B cell (primary cell): ENCODE data around the gene IL17RE. TPM values are rescaled to one million over a fixed set of nuclear protein-coding genes. Genes with fewer than 3 reads are reported as not detected.

ENCODE experiments used
- ATAC-seq: fragments of 200-7000 bp; cut with Tn5 transposase; one replicate; pipeline ENCODE4 v1.10.0; 2021; ENCODE audit warnings: low read depth, mild to moderate bottlenecking, moderate number of reproducible peaks, moderate library complexity
- CTCF ChIA-PET: fragments of 350-600 bp; sonication (Branson Sonifier 250); formaldehyde crosslinking; loops from one replicate; lab custom pipeline; 2021; ENCODE audit warnings: antibody characterized with exemption, inconsistent platforms; lab: Charles Lee
- POLR2A ChIA-PET: fragments of 350-600 bp; sonication (Branson Sonifier 250); formaldehyde crosslinking; loops from one replicate; lab custom pipeline; 2021; ENCODE audit warnings: antibody characterized with exemption; lab: Charles Lee
- DNase-seq: peaks from one replicate; pipeline ENCODE4 v3.0.0; 2013
- H2AFZ ChIP-seq: 2 replicates; pipeline ENCODE4 v1.6.1; 2012; ENCODE audit warnings: mild to moderate bottlenecking, low read depth, low read length; ENCODE audit not compliant: insufficient read depth, poor library complexity, severe bottlenecking
- H3K27ac ChIP-seq, 2 donors: 1 replicate in 1 of 2; 2 replicates in 1 of 2; pipeline ENCODE4 v1.5.1; 2012 to 2013; ENCODE audit warnings: low read length in 2 of 2, mild to moderate bottlenecking in 2 of 2, moderate library complexity in 1 of 2
- H3K27me3 ChIP-seq, 4 experiments: fragments of 200-600 bp in 1 of 4; sonication (generic) in 1 of 4; replicated peaks in 1 of 4; 1 replicate in 2 of 4; 2 replicates in 2 of 4; pipeline versions ENCODE4 v1.6.1 to v1.7.0; 2013 to 2016; ENCODE audit warnings: low read length in 3 of 4, mild to moderate bottlenecking in 2 of 4, mixed read lengths in 1 of 4, moderate library complexity in 1 of 4; ENCODE audit not compliant: insufficient read depth in 4 of 4, control insufficient read depth in 3 of 4; ENCODE audit errors: control extremely low read depth in 1 of 4
- H3K36me3 ChIP-seq, 2 experiments: replicated peaks in 1 of 2; 1 replicate in 1 of 2; 2 replicates in 1 of 2; pipeline versions ENCODE4 v1.6.1 to v1.7.1; 2013; ENCODE audit warnings: low read length in 1 of 2; ENCODE audit not compliant: insufficient read depth in 2 of 2, control insufficient read depth in 1 of 2; ENCODE audit errors: control extremely low read depth in 1 of 2, extremely low read depth in 1 of 2
- H3K4me1 ChIP-seq, 2 donors: fragments of 200-600 bp in 1 of 2; sonication (generic) in 1 of 2; 1 replicate in 1 of 2; 2 replicates in 1 of 2; pipeline versions ENCODE4 v1.5.1 to v1.6.1; 2013 to 2017; ENCODE audit warnings: low read length in 2 of 2; ENCODE audit not compliant: control insufficient read depth in 2 of 2, insufficient read depth in 2 of 2
- H3K4me2 ChIP-seq: replicated peaks from 2 replicates; pipeline ENCODE3; 2012; ENCODE audit warnings: mild to moderate bottlenecking, low read depth, low read length; ENCODE audit not compliant: poor library complexity, severe bottlenecking
- H3K4me3 ChIP-seq, 5 experiments: fragments of 200-600 bp in 1 of 5; sonication (generic) in 1 of 5; 1 replicate in 3 of 5; 2 replicates in 2 of 5; pipeline versions ENCODE4 v1.5.1 to v1.7.0; 2011 to 2016; ENCODE audit warnings: low read length in 4 of 5, mild to moderate bottlenecking in 4 of 5, low read depth in 2 of 5, control low read depth in 1 of 5, moderate library complexity in 1 of 5; ENCODE audit not compliant: insufficient read depth in 1 of 5; ENCODE audit errors: control extremely low read depth in 1 of 5, extremely low read depth in 1 of 5
- H3K79me2 ChIP-seq: fragments of 200-600 bp; sonication (generic); one replicate; pipeline ENCODE4 v1.6.0; 2016; ENCODE audit warnings: low read length; ENCODE audit not compliant: control insufficient read depth, insufficient read depth
- H3K9ac ChIP-seq: fragments of 200-600 bp; sonication (generic); 2 replicates; pipeline ENCODE4 v1.6.1; 2017; ENCODE audit warnings: mild to moderate bottlenecking, low read length, moderate library complexity
- H3K9me3 ChIP-seq, 3 donors: one replicate each; pipeline versions ENCODE4 v1.6.1 to v1.7.1; 2013; ENCODE audit warnings: low read length in 2 of 3; ENCODE audit not compliant: control insufficient read depth in 2 of 3, insufficient read depth in 1 of 3; ENCODE audit errors: control extremely low read depth in 1 of 3
- H4K20me1 ChIP-seq: 2 replicates; pipeline ENCODE4 v1.6.0; 2012; ENCODE audit warnings: mild to moderate bottlenecking, low read length; ENCODE audit not compliant: insufficient read depth, control insufficient read depth, poor library complexity, severe bottlenecking
- H3K27ac Mint-ChIP-seq: one replicate; pipeline ENCODE4 v1.8.0; 2021; ENCODE audit warnings: mixed read lengths
- H3K27me3 Mint-ChIP-seq: one replicate; pipeline ENCODE4 v1.8.0; 2021; ENCODE audit warnings: mixed read lengths
- H3K4me1 Mint-ChIP-seq: one replicate; pipeline ENCODE4 v1.8.0; 2021; ENCODE audit warnings: mixed read lengths
- H3K4me3 Mint-ChIP-seq: one replicate; pipeline ENCODE4 v1.8.0; 2021; ENCODE audit warnings: mixed read lengths
- H3K9me3 Mint-ChIP-seq: one replicate; pipeline ENCODE4 v1.8.0; 2022; ENCODE audit warnings: mixed read lengths; ENCODE audit not compliant: insufficient read depth
- CTCF ChIP-seq: fragments of 200-600 bp; IDR thresholded peaks from one replicate; pipeline ENCODE4 v1.8.0; 2022; ENCODE audit warnings: antibody characterized with exemption, mild to moderate bottlenecking
- EZH2 ChIP-seq: IDR thresholded peaks from 2 replicates; pipeline ENCODE4 v1.6.1; 2012; ENCODE audit warnings: borderline replicate concordance, low read depth, mild to moderate bottlenecking, moderate library complexity, low read length; ENCODE audit not compliant: insufficient read depth, poor library complexity, severe bottlenecking
- WGBS: methylation state at CpG from one replicate; pipeline ENCODE4 v1.1.5; 2013; ENCODE audit warnings: missing lambda C conversion rate; ENCODE audit not compliant: insufficient coverage; 5-methylcytosine and 5-hydroxymethylcytosine counted together
- intact Hi-C: fragments of 100-400 bp; cut with micrococcal nuclease; formaldehyde crosslinking; loops from one replicate; pipeline ENCODE4 v1.10.0; 2022
- polyA plus RNA-seq: library from polyadenylated mRNA; depleted of rRNA; stranded (reverse); fragments of >200 nt; gene quantifications from 2 replicates; pipeline ENCODE4 v1.2.3, GENCODE V29; 2012
- total RNA-seq, 2 donors: library from RNA; stranded (reverse); fragments of 120-200 nt in 1 of 2; gene quantifications; 1 replicate in 1 of 2; 2 replicates in 1 of 2; pipeline versions ENCODE4 v1.2.3 to v1.2.4, GENCODE V29; 2013 to 2022

Gene IL17RE
- total and polyA plus RNA-seq, 2 donors (not counting 1 experiment from before 2014, with no cell fraction given) = 0.37 TPM; not detected in 1

DNA sequence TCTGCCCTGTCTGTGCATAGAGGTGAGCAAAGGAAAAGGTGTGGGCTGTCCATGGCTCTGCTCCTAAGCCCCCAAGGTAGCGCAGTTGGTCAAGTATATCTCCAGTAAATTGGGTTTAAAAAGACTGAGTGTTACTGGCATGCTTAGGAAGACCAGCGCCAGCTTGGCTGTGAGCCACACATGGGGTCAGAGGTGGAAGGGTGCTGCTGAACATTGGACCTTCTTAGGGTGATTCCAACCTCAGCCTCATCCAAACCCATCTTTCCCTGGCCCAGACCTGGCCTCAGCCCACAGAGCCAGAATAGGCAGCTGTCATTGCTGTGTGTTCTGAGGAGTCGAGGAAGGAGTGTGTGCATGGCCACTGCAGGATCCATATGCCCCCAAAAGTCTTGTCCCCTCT, 5.6 kb downstream of the IL17RE start:
- 100% methylated on average over 1 of the region's 3 CpGs for WGBS

More for the DNA sequence above, 5.6 kb downstream of the IL17RE start:
- Histone ChIP-seq H3K9ac (no peak overlapping the region), H3K4me2 (no peak overlapping the region), H3K27me3 (peaks cover 0 to 7% (median 0%) of the 10 kb centered on the region in 4 experiments), H3K36me3 (no peaks in the 10 kb centered on the region), H3K4me1 (no peaks in the 10 kb centered on the region), H3K79me2 (no peaks in the 10 kb centered on the region), H2AFZ (no peak overlapping the region), H3K9me3 (no peaks in the 10 kb centered on the region), H3K27ac (no peak overlapping the region), H3K4me3 (no peak overlapping the region), H4K20me1 (no peaks in the 10 kb centered on the region)
- H3K4me1 Mint-ChIP-seq = peaks cover 2% of the 10 kb centered on the region
- no peak for DNase-seq
- POLR2A ChIA-PET = no interaction called here
- H3K4me3 Mint-ChIP-seq = no peak overlapping the region
- CTCF ChIA-PET = no interaction called here
- ATAC-seq = no peak
- H3K27me3 Mint-ChIP-seq = peaks cover 11% of the 10 kb centered on the region
- no peak overlapping the region for H3K27ac Mint-ChIP-seq
- intact Hi-C loops = no loop called here
- H3K9me3 Mint-ChIP-seq = no peaks in the 10 kb centered on the region
- no peak for TF ChIP-seq EZH2
- no peak for TF ChIP-seq CTCF
